Transverse colon (tissue), 4 donors: Measurements from ENCODE around the gene OR5B2. TPM values are rescaled to one million over a fixed set of nuclear protein-coding genes. Genes with fewer than 3 reads are reported as not detected.

Experiments used
- DNase-seq: peaks from one replicate; pipeline ENCODE4 v3.0.0-alpha.2; 2019
- H3K27ac ChIP-seq, 4 donors: fragments of 200-600 bp; sonication (generic); 2 replicates each; pipeline ENCODE4 v1.5.1; 2016 to 2018; ENCODE audit warnings: inconsistent platforms in 4 of 4
- H3K27me3 ChIP-seq: fragments of 200-600 bp; sonication (generic); 2 replicates; pipeline ENCODE4 v1.5.1; 2017; ENCODE audit warnings: inconsistent platforms
- H3K36me3 ChIP-seq, 4 donors: fragments of 200-600 bp; sonication (generic); 2 replicates each; pipeline ENCODE4 v1.5.1; 2017 to 2019; ENCODE audit warnings: inconsistent platforms in 4 of 4
- H3K4me1 ChIP-seq, 4 donors: fragments of 200-600 bp; sonication (generic); 2 replicates each; pipeline ENCODE4 v1.5.1; 2017 to 2020; ENCODE audit warnings: inconsistent platforms in 4 of 4
- H3K4me3 ChIP-seq, 4 donors: fragments of 200-600 bp; sonication (generic); 1 replicate in 1 of 4; 2 replicates in 3 of 4; pipeline versions ENCODE4 v1.5.1 to v1.6.1; 2017 to 2019; ENCODE audit warnings: inconsistent platforms in 4 of 4
- H3K9me3 ChIP-seq, 2 donors: fragments of 200-600 bp; sonication (generic); 2 replicates each; pipeline ENCODE4 v1.5.1; 2017 to 2019; ENCODE audit warnings: inconsistent platforms in 2 of 2
- EP300 ChIP-seq: sonication (generic); formaldehyde crosslinking; IDR thresholded peaks from one replicate; pipeline ENCODE4 v1.6.1; 2017; ENCODE audit warnings: antibody characterized with exemption, low read depth
- POLR2A ChIP-seq: fragments of 450-650 bp; IDR thresholded peaks from one replicate; pipeline ENCODE4 v1.6.1; 2016; ENCODE audit warnings: antibody characterized with exemption, mild to moderate bottlenecking, moderate library complexity
- POLR2AphosphoS5 ChIP-seq, 3 donors: sonication (generic); formaldehyde crosslinking; IDR thresholded peaks; one replicate each; pipeline ENCODE4 v1.6.1; 2016; ENCODE audit warnings: antibody characterized with exemption in 3 of 3
- WGBS, 2 donors: methylation state at CpG; one replicate each; pipeline ENCODE4 v1.1.5; 2018; ENCODE audit warnings: low coverage in 1 of 2; 5-methylcytosine and 5-hydroxymethylcytosine counted together
- in situ Hi-C, 4 donors: fragments of 200-750 bp; cut with MboI; loops; one replicate each; pipeline versions ENCODE4 v1.15.0 to v1.15.1; 2017; ENCODE audit warnings: low sequenced_read_pairs in 3 of 4, low pct_ligation_motif_present in 1 of 4, low pct_unique_long_range_greater_than_20kb in 1 of 4
- intact Hi-C: fragments of 100-400 bp; cut with DNase I; formaldehyde crosslinking; loops from one replicate; pipeline ENCODE4 v1.15.1; 2023; ENCODE audit warnings: low total_unique reads
- total RNA-seq, 4 donors: library from RNA; depleted of rRNA; stranded (reverse); fragments of >200 nt; gene quantifications; one replicate each; pipeline ENCODE4 v1.1.0, GENCODE V29; 2016
- TF ChIP-seq, protein P1 (sequence below), 5 experiments: fragments of 200-600 bp in 3 of 5; fragments of 450-650 bp in 2 of 5; sonication (generic) in 3 of 5; IDR thresholded peaks; 1 replicate in 2 of 5; 2 replicates in 3 of 5; pipeline ENCODE4 v1.5.1; 2016 to 2017; ENCODE audit warnings: antibody characterized with exemption in 5 of 5, inconsistent platforms in 3 of 5, mild to moderate bottlenecking in 2 of 5, moderate library complexity in 1 of 5

Gene OR5B2
- total RNA-seq, 4 donors from 2014 or later: not detected

DNA sequence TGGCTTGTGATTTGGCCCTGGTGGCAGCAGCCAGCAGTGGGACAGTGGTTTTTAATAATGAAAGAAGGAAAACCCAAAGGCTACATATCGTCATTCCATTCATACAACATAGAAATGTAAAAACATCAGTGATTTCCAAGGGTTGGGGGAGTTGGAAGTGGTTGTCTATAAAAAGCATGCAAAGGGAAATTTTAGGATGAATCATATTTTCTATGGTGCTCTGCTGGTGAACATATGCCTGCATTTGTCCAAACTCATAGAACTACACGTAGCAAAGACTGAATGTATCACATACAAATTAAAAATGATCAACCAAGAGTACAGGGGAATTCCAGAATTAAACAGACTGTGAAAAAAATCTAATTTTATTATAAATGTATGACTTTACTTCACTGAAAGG, 32.3 kb downstream of the OR5B2 start:
- H3K4me3 ChIP-seq: no peak overlapping the region
- no peak overlapping the region for H3K27ac ChIP-seq
- H3K27me3 ChIP-seq: no peaks in the 10 kb centered on the region
- in situ Hi-C loops (no loop called here), intact Hi-C loops (loop anchor here (1.0 kb wide), 1 partner anchor 33 kb away; the partner anchor contains the start of gene OR5B2)
- H3K36me3 ChIP-seq: no peaks in the 10 kb centered on the region
- WGBS, 2 donors: 72 to 95% methylated on average over 2 of the region's 2 CpGs
- TF ChIP-seq EP300: no peak
- no peak for TF ChIP-seq POLR2A
- TF ChIP-seq, protein P1, sequence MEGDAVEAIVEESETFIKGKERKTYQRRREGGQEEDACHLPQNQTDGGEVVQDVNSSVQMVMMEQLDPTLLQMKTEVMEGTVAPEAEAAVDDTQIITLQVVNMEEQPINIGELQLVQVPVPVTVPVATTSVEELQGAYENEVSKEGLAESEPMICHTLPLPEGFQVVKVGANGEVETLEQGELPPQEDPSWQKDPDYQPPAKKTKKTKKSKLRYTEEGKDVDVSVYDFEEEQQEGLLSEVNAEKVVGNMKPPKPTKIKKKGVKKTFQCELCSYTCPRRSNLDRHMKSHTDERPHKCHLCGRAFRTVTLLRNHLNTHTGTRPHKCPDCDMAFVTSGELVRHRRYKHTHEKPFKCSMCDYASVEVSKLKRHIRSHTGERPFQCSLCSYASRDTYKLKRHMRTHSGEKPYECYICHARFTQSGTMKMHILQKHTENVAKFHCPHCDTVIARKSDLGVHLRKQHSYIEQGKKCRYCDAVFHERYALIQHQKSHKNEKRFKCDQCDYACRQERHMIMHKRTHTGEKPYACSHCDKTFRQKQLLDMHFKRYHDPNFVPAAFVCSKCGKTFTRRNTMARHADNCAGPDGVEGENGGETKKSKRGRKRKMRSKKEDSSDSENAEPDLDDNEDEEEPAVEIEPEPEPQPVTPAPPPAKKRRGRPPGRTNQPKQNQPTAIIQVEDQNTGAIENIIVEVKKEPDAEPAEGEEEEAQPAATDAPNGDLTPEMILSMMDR (IDR thresholded peaks at IDR 0.05): no peak
- no peak for TF ChIP-seq POLR2AphosphoS5 (IDR thresholded peaks at IDR 0.05)
- H3K4me1 ChIP-seq: no peaks in the 10 kb centered on the region
- DNase-seq: no peak
- peaks cover 0 to 9% of the 10 kb centered on the region in 2 donors for H3K9me3 ChIP-seq

DNA sequence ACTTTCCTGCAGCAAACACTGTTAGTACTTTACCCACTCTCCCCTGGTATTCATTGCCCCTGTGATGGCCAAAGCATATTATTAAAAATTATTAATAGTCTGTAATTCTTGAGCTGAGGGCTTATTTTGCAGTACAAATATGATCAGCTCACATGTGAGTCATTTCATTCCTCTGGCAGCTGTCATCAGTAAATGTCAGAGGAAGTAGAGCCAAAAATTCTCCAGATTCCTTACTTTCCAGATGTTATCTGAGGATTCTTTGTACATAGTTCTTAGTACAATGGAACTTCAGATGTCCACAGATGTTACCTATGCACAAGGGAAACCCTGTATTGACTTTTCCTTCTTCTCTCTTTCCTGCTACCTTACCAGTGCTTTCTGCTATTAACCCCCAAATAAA, 33.7 kb downstream of the OR5B2 start:
- H3K27me3 ChIP-seq: no peaks in the 10 kb centered on the region
- in situ Hi-C loops: no loop called here
- no peak for TF ChIP-seq EP300
- TF ChIP-seq, protein P1 (IDR thresholded peaks at IDR 0.05): no peak
- TF ChIP-seq POLR2AphosphoS5 (IDR thresholded peaks at IDR 0.05): no peak
- no peak for TF ChIP-seq POLR2A
- peaks cover 0 to 9% of the 10 kb centered on the region in 2 donors for H3K9me3 ChIP-seq
- H3K27ac ChIP-seq: no peak overlapping the region
- H3K4me3 ChIP-seq: no peak overlapping the region
- no peak for DNase-seq
- intact Hi-C loops: no loop called here
- H3K36me3 ChIP-seq: no peaks in the 10 kb centered on the region
- no peaks in the 10 kb centered on the region for H3K4me1 ChIP-seq

DNA sequence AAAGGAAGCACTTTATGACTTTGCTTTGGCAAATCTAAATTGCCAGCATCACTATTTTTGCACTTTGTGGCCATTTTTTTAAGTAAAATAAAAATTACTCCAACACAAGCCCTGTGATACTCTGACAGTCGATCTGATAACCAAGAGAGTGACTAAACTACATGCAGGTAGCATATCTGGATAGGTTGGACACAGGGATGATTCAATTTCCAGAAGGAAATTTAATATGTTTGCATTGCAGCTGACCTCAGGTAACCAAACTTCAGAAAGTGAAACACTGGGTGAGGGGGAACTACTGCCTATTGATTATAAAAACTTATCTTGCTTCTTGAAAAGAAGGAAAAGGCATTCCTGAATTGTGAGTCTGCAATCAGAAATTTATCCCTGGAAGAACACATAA, 35.2 kb downstream of the OR5B2 start:
- WGBS, 2 donors: 17 to 19% methylated on average over 1 of the region's 1 CpG
- intact Hi-C loops (no loop called here), in situ Hi-C loops (no loop called here)
- no peaks in the 10 kb centered on the region for H3K27me3 ChIP-seq
- TF ChIP-seq EP300 (no peak), POLR2A (no peak), POLR2AphosphoS5 (IDR thresholded peaks at IDR 0.05) (no peak)
- TF ChIP-seq, protein P1 (IDR thresholded peaks at IDR 0.05): no peak
- no peak overlapping the region for H3K4me3 ChIP-seq
- H3K4me1 ChIP-seq: no peaks in the 10 kb centered on the region
- peaks cover 0 to 9% of the 10 kb centered on the region in 2 donors for H3K9me3 ChIP-seq
- no peaks in the 10 kb centered on the region for H3K36me3 ChIP-seq
- no peak overlapping the region for H3K27ac ChIP-seq
- no peak for DNase-seq

DNA sequence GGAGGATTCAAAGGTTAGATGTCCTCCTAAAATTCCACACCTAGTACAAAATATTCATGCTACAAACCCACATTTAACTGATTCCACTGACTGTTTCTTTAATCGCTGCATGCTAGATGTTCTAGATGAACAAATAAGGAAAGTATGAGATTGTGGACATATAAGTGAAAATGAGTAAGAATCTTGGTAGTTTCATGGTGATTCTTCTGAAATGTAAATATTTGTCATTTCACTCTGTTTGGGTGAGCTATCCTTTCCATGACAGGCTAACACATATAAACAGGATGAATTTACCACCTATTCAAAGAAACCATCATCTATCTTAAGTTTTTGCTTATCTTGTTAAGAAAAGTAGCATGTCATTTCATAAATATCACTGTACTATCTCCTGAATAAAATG, 36.0 kb downstream of the OR5B2 start:
- DNase-seq: no peak
- 77 to 80% methylated on average over 1 of the region's 1 CpG for WGBS, 2 donors

More for the DNA sequence above, 36.0 kb downstream of the OR5B2 start:
- Histone ChIP-seq H3K4me1 (no peaks in the 10 kb centered on the region), H3K27ac (no peak overlapping the region), H3K9me3 (peaks cover 0 to 9% of the 10 kb centered on the region in 2 donors), H3K36me3 (no peaks in the 10 kb centered on the region), H3K4me3 (no peak overlapping the region), H3K27me3 (no peaks in the 10 kb centered on the region)
- no peak for TF ChIP-seq POLR2AphosphoS5 (IDR thresholded peaks at IDR 0.05)
- no peak for TF ChIP-seq POLR2A
- TF ChIP-seq, protein P1 (IDR thresholded peaks at IDR 0.05): no peak
- no peak for TF ChIP-seq EP300
- intact Hi-C loops (no loop called here), in situ Hi-C loops (no loop called here)
